Activated T-helper 1 cell treated with anti-CD3 and anti-CD28 coated beads, Interleukin-2, amount 50 U/mL, for 16 hours (primary cell): ENCODE results near the gene TAS2R41.

ENCODE experiments used
- DNase-seq, 2 donors: peaks; one replicate each; pipeline ENCODE4 v3.0.0-alpha.2; 2020; ENCODE audit warnings: low read depth in 1 of 2, low spot score in 1 of 2

TAS2R41 gene, protein sequence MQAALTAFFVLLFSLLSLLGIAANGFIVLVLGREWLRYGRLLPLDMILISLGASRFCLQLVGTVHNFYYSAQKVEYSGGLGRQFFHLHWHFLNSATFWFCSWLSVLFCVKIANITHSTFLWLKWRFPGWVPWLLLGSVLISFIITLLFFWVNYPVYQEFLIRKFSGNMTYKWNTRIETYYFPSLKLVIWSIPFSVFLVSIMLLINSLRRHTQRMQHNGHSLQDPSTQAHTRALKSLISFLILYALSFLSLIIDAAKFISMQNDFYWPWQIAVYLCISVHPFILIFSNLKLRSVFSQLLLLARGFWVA

GRCh38 chr7:143477501-143478150, at the start of gene TAS2R41:
TAS2R41 (plus strand) TSS chr7:143477873; CDS start chr7:143477873, 0 bp downstream.
- DNase-seq: no peak

GRCh38 chr7:143429770-143430698, 47.6 kb upstream of the TAS2R41 start:
- DNase-seq: no peak

DNA sequence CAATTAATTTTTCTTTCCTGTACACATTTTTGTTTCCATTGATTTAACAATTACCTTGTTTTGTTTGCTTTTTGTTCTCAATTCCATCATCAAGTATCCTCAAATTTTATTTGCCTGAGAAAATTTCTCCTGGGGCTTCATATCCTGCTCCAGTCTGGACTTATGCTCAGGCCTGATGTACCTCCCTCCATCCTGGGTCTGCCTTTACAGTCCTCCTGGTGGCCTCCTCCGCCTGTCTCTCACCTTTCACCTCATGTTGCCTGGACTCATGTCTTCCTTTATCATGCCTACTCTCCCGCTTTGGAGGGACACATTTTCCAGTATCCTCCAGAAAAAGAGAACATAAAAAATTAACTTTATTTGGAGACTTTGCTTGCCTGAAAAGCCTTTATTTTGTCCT, 46.6 kb upstream of the TAS2R41 start:
- DNase-seq: no peak

GRCh38 chr7:143433759-143434158, 43.9 kb upstream of the TAS2R41 start:
- DNase-seq: no peak

DNA sequence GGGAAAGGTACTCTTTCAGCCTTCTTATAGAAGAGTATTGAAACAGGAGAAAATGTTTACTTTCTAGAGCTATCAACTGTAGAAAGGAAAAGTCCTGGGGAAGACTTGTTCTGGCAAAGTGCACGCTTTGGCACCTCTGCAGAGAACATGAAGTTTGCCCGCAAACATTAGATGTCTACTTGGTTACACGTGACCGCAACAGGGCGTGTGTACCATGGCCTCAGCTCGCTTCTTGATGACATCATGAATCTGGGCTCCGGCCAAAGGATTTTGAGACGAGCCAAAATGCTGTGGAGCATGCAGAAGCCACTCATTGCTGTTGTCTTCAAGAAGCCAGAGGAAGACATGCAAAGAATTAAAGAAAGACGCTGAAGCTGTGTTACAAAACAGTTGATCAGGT, 43.0 kb upstream of the TAS2R41 start:
- DNase-seq: no peak

DNA sequence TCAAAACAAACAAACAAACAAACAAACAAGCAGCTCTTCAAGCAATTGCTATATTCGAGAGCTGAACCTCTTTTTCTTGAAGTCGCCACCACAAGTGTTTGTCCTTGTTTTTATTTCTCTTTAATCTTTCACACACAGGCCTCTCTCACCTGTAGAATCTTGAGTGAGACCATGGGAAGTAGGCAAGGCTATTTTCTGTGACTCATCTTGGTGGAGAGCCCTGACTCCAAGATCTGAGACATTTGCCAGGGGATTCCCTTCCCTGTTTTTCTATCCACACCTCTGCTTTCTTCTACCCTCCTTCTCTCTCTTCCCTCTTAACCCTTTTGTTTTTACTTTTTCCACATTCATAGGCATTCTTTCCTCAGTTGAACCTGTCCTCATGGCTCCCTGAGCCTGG, 42.4 kb upstream of the TAS2R41 start:
- DNase-seq: no peak

- no peak for DNase-seq
Measured at GRCh38 chr7:143436325-143436946, 41.2 kb upstream of the TAS2R41 start.

DNA sequence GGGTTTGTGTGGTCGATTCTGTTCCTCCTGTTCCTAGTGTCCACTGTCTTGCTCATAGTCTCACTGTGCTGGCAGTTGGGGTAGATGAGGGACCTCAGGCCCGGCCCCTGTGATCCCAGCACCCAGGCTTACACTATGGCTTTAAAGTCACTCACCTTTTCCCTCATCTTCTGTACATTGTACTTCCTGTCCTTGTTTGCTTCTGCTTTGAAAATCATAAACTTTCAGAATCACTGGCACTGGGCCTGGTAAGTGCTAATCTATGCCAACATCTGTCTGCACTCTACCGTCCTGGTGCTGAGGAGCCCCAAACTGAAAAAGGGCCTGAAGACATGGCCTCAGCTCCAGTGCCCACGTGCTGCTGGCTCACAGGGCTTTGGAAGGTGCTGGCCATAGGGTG, 40.1 kb upstream of the TAS2R41 start:
- DNase-seq: no peak

DNA sequence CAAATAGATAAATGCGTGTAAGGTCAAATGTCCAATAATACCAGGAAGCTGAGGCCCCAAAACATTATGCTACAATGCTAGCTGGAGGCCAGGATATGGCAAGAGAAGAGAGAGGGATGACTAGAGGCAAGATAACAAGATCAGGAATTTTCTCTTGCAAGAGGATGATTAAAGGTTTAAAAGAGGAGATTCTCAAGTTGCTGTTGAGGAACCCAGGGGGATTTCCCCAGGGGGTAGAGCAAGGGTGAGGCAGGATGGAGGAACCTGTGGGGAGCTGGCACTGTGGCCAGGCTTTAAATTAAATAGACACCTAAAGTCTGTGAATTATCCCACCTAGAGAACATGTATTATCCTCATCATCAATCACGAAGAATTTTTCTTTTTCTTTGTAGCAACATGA, 37.8 kb upstream of the TAS2R41 start:
- no peak for DNase-seq

DNA sequence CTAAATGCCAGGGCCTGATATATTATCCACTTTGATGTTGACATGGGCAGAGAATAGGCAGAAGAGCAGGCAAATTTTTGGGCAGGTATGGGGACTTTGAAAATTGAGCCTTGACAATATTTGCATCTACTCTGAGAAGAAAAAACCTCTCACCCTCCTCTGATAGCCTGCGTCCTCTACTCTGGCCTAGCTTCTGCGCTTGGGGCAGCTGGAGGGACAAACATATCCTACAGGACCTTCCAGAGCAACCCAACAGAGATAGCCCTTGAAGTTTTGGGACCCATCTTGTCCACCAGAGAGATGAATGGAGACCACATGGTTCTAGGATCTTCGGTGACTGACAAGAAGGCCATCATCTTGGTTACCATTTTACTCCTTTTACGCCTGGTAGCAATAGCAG, 34.5 kb upstream of the TAS2R41 start, which contains the start of gene TAS2R60:
TAS2R60 (plus strand) TSS at position 301 of the 400 bp plus-strand sequence; CDS start at position 301, 0 bp downstream.
- DNase-seq: no peak

DNA sequence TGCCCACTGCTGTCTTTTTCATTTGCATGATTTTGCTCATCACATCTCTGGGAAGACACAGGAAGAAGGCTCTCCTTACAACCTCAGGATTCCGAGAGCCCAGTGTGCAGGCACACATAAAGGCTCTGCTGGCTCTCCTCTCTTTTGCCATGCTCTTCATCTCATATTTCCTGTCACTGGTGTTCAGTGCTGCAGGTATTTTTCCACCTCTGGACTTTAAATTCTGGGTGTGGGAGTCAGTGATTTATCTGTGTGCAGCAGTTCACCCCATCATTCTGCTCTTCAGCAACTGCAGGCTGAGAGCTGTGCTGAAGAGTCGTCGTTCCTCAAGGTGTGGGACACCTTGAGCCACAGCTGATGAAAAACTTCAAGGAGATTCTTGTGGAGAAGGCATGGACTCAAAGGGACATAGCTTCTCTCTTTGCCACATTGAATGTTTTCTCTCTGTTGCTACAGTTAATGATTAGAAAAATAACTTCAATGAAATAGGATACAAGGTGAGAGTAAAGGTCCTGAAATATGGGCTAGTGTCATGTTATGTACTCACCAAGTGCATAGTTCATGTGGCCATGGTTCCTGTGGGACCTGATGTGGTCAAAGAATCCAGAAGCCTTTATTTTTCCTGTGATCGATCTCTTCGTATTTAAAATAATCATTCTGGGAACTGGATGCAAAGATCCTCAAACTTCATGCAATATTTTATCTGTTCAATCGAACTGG, 33.5 kb upstream of the TAS2R41 start:
- no peak for DNase-seq

GRCh38 chr7:143444785-143445184, 32.9 kb upstream of the TAS2R41 start:
- DNase-seq: no peak

GRCh38 chr7:143447466-143447865, 30.2 kb upstream of the TAS2R41 start:
- DNase-seq: no peak

- no peak for DNase-seq
Measured at GRCh38 chr7:143448429-143448828, 29.2 kb upstream of the TAS2R41 start.

GRCh38 chr7:143449793-143450192, 27.9 kb upstream of the TAS2R41 start:
- DNase-seq: no peak

DNA sequence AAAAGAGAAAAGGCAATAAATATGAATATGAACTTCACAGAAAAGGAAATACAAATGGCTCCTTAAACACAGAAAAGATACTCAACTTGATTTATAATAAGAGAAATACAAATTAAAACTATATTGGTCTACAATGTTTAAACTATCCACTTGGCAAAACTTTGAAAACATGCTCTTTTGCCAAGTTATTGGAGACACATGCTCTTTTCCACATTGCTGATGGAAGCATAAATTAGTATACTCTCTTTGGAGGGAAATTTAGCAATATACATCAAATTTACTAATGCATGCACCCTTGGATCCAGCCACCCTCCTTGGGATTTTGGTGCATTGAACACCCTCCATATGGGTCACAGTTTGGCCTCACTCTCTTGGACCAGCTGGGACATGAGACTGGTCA, 26.6 kb upstream of the TAS2R41 start:
- DNase-seq: no peak

GRCh38 chr7:143451746-143452145, 25.9 kb upstream of the TAS2R41 start:
- no peak for DNase-seq

GRCh38 chr7:143452495-143452894, 25.2 kb upstream of the TAS2R41 start:
- no peak for DNase-seq

- DNase-seq: no peak
Measured at GRCh38 chr7:143454091-143454680, 23.5 kb upstream of the TAS2R41 start.

DNA sequence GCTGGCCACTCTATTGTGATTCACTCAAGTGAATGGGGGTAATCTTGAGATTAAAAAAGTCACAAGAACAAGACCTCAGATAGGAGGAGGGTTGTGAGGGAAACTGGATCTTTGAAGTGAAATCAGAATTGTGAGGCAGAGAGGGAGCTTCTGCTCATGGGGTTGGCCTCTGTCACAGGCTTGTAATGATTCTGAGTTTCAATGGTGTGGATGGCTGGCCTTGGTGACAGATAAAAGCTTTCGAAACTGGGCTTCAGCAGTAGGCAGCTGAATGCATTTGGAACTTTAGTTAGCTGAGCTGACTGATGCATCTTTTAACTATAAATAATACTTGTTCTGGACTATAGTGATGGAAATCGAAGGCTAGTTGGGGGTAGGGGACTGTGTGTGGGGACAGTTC, 22.2 kb upstream of the TAS2R41 start:
- no peak for DNase-seq
